Fibroblast of villous mesenchyme (primary cell): Measurements from ENCODE around the gene SLC4A4. TPM values are rescaled to one million over a fixed set of nuclear protein-coding genes. Genes with fewer than 3 reads are reported as not detected.

Source experiments
- DNase-seq: peaks from one replicate; pipeline ENCODE4 v3.0.0-alpha.2; 2010; ENCODE audit warnings: low read depth
- H3K4me3 ChIP-seq: 2 replicates; pipeline ENCODE4 v1.5.1; 2011; ENCODE audit warnings: low read depth, mild to moderate bottlenecking, low read length
- CTCF ChIP-seq: IDR thresholded peaks from 2 replicates; pipeline ENCODE4 v1.5.1; 2012; ENCODE audit warnings: low read depth, mild to moderate bottlenecking, low read length; ENCODE audit not compliant: insufficient read depth
- total RNA-seq: library from RNA; depleted of rRNA; stranded (reverse); fragments of >200 nt; gene quantifications from 2 replicates; pipeline ENCODE4 v1.2.3, GENCODE V29; 2012

The SLC4A4 gene
- total RNA-seq, 1 donor, result 12.5 TPM

GRCh38 chr4:71300362-71300761, 38.5 kb upstream of the SLC4A4 start:
- TF ChIP-seq CTCF, result no peak
- DNase-seq, result no peak

GRCh38 chr4:71300964-71301363, 37.9 kb upstream of the SLC4A4 start:
- H3K4me3 ChIP-seq, result no peak overlapping the region
- no peak for DNase-seq
- no peak for TF ChIP-seq CTCF

More at GRCh38 chr4:71300362-71300761, 38.5 kb upstream of the SLC4A4 start:
- no peak overlapping the region for H3K4me3 ChIP-seq

- no peak overlapping the region for H3K4me3 ChIP-seq
- DNase-seq, result no peak
- TF ChIP-seq CTCF, result no peak
Observed at GRCh38 chr4:71303287-71303686, 35.5 kb upstream of the SLC4A4 start.

GRCh38 chr4:71303850-71304249, 35.0 kb upstream of the SLC4A4 start:
- no peak for DNase-seq
- H3K4me3 ChIP-seq, result no peak overlapping the region
- TF ChIP-seq CTCF, result no peak

- no peak for DNase-seq
- no peak for TF ChIP-seq CTCF
Observed at GRCh38 chr4:71304289-71304850, 34.5 kb upstream of the SLC4A4 start.

GRCh38 chr4:71307729-71308128, 31.1 kb upstream of the SLC4A4 start:
- no peak for TF ChIP-seq CTCF
- DNase-seq, result no peak
- H3K4me3 ChIP-seq, result no peak overlapping the region

More at GRCh38 chr4:71304289-71304850, 34.5 kb upstream of the SLC4A4 start:
- H3K4me3 ChIP-seq, result no peak overlapping the region

GRCh38 chr4:71322425-71322824, 16.4 kb upstream of the SLC4A4 start:
- no peak overlapping the region for H3K4me3 ChIP-seq
- TF ChIP-seq CTCF, result no peak
- DNase-seq, result no peak
